GM18508 (cell line): ENCODE results near the gene SUPT20H.

ENCODE experiments used
- ATAC-seq: cut with Tn5 transposase; IDR thresholded peaks from one replicate; pipeline ENCODE4 v1.9.1; 2021; ENCODE audit warnings: moderate number of reproducible peaks; ENCODE audit not compliant: insufficient read depth, unreplicated experiment

The SUPT20H gene

DNA sequence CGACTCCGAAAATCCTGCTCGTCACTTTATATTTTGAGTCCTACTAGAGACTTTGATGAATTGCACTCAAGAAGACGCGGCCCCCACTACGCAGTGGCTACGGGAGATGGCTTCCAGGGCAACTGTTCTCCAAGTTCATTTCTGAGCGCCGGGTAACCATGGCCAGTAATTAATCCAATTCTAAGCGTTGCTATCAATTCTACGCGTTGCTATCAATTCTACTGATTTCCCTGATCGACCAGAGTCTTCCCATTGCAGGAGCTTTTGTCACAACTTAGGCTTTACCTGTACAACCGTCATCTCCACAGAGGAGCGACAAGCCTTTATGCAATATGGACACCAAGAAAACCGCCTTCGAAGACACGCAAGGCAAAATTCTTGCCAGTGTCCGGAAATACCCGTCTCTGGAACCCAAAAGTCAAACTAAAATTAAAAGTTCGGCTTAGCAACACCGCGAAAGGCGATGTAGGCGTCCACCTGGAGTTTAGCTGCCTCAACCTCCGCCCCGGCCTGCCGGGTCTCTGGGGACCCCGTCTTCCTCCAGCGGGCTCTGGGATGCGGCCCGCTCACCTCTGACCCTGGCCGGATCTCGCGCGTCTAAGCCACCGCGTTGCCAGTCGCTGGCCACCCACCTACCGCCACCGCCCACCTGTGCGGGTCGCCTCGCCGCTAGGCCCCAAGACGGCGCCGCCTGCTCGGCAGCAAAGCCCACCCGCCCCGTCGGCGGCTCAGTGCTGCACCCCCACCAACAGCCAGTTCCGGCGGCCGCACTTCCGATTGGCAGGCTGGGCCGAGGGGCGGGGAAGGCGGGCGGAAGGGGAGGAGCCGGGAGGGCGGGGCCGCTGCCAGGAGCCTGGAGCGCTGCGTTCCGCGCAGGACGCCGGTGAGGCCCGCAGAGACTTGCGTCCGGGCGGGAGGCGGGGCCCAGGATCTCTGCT lies at the start of gene SUPT20H:
Gene SUPT20H (minus strand): TSS at position 779 of the 938 bp plus-strand sequence. CDS start 8,198 bp downstream, outside the sequence.
- peak; percentile 77 for ATAC-seq

DNA sequence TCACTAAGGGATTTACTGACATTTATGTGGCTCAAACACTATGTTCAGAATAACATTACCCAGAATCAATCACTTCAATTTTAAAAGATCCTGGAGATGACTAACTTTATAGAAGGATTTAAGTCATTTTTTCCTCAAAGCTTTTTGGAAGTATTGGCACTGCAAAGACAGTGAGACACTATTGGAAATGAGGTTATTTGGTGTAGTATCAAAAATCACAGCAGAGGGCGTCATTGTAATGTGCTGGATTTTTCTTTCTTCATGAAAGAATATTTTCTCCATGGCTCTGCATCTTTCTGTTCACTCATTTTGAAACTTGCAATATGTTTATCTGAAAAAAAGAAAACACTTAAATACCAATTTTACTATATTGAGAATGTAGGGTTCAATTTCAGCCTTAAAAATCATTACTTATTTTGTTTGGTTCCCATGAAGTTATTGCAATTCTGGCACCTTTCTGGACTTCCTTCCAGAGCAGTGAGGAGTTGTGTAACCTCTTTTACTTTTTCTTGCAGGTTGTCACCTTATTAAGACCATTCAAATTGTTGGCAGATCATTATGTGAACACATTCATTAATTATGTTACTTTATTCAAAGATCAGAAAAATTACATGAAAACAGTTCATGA lies 49.7 kb upstream of the SUPT20H start:
- ATAC-seq = no peak

DNA sequence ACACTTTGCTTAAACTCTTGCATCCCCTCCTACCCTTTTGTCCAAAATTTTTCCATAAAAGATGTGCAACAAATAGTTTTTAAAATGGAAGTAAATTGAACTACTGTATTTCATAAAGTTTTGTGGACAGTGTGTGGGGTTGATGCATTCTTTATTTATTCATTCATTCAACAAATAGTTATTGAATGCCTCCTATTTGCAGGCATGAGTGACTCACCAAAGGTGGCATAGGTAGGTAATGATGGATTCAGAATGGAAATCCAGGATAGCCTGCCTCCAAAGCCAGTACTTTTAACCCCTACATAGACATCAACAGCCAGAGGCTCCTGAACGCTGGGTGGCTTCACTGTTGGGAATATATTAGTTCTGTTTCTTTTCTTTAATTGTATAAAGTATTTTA lies 48.4 kb upstream of the SUPT20H start:
- ATAC-seq = no peak

DNA sequence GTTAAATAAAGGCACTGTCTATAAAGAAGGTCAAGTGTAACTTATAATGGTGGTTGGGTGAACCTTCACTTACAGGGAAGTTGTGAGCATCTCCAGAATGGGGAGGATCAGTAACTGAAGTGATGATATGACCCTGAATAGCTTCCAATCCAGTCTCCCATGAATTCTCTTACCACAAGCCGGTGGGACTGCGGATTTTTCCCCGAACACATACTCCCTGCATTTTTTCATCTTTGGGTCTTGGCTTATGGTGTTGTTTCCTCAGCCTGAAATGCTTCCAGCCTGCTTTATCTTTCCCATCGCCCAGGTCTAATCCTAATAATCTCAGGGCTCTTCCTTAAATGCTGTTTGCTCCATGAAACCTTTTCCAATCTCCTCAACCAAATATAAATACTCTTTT lies 48.0 kb upstream of the SUPT20H start:
- no peak for ATAC-seq

DNA sequence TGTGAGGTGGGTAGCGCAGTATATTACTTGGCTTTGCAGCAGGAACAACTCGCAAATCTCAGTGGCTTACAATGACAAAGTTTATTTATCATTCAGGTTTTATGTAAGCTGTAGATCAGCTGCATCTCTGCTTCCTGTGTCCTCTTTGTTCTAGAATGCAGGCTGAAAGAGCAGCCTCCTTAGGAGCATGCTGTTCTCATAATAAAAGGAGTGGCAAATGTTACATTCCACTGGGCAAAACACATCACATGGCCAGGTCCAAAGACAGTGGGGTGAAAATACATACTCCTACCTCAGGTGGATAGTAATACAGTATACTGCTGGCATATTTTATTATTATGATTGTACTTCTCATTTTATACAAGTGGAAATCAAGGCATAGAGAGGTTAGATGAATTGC lies 47.2 kb upstream of the SUPT20H start:
- no peak for ATAC-seq

DNA sequence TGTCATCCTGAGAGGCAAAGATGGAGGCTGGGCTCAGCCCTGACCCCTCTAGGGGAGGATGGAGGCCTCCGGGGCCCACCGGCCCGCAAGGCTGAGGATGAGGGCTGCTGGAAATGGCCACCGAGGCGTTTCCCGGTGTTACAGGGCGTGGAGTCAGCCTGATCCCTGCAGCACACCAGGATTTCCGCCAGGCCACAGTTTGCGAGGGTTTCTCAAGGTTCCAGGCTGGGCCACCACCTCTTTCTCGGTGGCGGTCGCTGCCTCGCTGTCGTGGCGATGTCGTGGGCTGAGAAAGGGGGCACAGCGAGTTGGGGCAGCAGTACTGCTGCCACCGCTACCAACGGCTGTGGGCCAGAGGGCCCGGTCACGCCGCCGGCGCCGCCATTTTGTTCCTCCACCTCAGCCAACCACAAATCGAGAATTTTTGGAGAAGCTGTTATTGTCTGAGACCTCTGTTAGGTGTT lies 45.8 kb upstream of the SUPT20H start, which contains the start of gene CSNK1A1L:
Gene CSNK1A1L (minus strand): TSS at position 414 of the 464 bp plus-strand sequence. CDS start 408 bp downstream, at position 6.
- no peak for ATAC-seq

DNA sequence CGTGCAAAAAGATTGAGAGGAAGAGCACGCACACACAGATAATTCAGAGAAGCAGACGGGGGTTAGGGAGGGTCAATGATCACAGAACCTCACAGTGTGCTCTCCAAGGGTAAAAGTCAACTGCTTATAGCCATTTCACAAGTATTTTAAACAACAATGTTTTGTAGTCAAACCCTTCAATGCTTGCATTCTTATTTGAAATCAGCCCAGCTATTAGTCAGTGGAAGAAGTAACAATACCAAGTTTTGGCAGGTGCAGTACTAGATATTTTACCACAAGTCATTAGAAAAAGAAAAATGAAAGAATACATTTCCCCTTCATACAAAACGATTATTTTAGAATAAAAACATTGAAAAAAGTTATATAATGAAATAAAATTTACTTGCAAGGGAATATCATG lies 43.4 kb upstream of the SUPT20H start:
- ATAC-seq = no peak

DNA sequence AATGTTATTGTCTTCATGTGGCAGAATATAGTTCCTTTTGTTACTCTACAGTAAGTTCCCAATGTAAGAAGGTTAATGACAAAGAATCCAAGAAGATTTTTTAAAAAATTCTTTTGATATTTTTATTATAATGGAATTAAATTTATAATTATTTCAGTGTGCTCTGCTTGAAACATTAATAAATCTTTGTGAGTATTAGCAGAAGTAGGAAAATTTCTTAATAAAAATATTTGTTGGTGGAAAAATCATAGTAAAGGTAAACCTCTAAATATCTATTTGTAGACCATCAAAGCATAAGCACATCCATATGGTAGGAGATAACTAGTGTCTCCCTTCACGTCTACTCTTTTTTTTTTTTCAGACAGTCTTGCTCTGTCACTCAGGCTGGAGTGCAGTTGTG lies 41.7 kb upstream of the SUPT20H start:
- ATAC-seq = no peak

DNA sequence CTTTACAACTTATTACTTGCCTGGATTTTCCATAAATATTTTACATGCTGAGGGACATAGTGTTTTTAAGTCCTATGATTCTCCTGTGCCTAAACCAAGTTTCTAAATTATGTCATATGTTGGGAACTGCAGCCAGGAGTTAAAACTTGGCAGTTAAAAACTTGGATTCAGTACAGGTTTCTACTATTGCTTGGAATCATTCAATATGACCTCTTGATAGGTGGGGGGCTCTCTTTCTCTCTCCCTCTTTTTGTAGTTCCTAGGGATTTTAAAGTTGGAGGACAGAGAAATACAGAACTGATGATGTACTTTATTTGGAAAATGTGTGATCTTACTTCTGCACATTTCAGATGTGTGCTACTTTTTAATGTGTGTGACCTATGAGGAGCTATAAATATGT lies 41.2 kb upstream of the SUPT20H start:
- ATAC-seq = no peak

DNA sequence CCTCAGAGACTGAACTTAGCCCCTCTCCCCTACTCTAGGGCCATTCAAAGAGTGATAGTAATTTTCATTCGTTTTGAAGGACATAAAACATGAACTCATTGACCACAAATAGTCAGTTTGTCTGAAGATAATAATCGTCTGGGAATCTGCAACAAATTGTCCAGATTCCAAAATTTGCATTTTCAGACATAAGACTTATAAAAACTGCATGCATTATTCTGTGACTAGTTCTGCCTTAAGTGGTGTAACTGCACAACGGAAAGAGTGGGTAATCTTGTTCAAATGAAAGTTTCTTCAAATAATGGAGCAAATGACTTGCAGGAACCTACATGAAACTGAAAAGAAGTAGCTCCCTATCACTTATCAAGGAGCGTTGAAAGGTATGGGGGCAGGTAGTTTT lies 37.6 kb upstream of the SUPT20H start:
- no peak for ATAC-seq

DNA sequence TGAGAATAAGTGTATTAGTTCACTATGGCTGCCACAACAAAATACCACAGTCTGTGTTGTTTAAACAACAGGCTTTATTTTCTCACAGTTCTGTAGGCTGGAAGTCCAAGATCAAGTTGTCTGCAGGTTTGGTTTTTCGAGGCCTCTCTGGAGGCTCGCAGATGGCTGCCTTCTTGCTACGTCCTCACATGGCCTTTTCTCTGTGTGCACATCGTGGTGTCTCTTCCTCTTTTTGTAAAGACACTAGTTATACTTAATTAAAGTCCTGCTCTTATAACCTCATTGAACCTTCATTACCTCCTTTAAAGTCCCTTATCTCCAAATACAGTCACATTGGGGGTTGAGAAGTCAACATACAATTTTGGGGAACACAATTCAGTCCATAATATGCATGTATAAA lies 35.4 kb upstream of the SUPT20H start:
- no peak for ATAC-seq

DNA sequence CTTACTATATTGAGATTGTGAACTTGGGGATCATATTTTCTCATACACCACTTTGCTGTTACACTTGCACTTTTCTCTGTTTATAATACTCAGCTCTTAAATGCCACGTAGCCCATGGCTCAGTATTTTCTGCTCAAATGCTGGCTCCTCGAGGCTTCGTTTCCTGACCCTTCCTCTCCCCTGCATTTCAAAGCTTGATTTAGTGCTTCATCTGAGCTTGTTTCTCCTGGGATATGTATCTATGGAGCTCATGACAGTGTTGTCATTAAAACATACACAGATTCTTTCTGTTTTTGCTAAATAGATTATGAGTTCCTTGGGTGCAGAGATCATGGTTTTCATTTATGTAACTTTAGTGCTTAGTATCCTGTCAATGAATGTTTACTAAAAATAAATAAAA lies 34.6 kb upstream of the SUPT20H start:
- no peak for ATAC-seq

DNA sequence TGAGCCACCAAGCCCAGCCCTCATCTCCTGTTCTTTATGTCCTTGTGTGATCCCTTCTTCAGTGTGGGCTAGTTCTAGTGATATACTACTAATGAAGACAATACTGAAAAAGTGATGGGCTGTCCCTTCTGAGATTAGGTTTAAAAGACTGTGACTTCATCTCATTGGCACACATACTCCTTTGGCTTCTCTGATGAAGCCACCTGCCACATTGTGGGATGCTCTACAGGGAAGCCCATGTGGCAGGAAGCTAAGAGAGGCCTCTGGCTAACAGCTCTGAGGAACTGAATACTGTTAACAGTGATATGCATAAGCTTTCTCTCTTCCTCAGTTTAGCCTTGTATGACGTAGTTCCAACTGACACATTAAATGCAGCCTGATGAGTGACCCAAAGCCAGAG lies 32.3 kb upstream of the SUPT20H start:
- ATAC-seq = no peak

DNA sequence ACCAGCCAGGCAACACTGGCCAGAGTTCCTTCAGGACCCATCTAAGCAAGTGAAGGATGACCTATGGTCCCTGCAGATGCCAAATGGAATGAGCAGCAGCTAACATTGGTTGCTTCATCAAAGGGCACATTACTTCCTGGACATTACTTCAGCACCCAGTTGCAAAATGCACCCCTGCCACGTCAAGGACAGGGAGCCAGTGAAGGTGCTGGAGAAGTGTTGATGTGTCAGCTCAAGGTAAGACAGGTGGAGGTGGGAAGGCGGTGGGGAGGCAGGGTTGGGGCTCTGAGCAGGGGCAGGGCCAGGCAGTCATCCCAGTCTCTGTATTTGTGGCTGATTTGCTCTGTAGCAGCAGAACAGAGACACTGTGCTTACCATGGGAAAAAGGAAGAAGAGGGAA lies 31.4 kb upstream of the SUPT20H start:
- no peak for ATAC-seq

DNA sequence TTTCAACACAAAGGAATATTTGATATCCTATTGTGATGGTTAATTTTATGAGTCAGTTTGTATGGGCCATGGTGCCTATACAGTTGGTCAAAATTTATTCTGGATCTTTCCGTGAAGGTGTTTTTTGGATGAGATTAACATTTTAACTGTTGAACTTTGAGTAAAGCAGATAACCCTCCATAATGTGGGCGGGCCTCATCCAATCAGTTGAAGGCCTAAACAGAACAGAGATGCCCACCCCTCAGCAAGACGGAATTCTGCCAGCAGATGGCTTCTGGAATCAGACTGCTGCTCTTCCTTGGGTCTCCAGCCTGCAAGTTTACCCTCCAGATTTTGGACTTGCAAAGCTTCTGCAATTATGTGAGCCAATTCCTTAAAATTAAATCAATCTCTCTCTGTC lies 30.0 kb upstream of the SUPT20H start:
- no peak for ATAC-seq

DNA sequence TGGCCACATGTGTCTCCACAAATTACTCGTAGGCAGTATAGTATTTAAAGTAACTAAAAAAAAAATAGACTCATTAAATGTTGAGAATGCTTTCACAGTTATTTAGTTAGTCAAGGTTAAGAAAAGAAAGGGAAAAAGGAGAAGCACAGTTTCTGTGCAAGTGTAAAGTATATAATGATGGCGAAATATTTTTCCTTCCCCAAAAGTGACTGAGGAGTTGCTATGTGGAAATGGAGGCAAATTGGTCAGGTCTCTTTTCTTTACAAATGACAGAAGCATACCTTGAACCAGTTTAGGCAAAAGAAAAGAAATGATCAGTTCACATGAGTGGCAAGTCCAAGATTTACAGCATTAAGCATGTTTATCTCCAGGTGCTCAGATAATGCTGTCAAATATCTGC lies 28.0 kb upstream of the SUPT20H start:
- ATAC-seq = no peak

DNA sequence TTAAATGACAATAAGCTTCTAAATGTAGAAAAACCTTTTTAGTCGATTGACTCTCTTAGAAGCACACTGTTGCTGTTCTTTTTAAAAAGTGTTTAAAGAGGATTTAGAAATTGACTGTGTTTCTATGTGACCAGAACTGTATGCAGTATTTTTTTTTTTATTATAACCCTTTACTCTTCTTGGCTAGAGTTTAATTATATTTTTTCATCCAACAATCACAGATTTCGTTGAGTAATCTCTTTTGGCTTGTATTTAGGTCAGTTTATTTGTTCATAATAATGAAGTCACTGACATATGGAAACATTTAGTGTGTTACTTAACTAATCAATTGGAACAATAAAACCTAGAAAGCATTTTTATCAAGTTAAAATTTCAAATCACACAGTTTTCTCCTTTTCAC lies 26.1 kb upstream of the SUPT20H start:
- ATAC-seq = no peak

DNA sequence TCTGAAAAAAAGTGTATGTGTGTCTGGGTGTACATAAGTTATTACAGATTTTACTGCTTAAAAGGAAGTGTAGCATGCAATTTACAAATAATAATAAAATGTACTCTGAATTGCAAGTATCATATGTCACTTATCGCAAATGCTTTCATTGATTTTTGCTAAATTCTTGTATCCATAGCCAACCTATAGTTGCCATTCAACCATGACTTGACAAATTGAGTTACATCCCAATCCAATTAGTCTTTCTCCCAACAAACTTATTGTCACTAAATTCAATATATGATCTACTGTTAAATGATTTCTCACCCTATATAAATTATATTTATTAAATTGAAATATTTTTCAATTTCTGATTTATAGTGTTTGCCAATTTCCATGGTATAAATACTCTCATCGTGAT lies 17.3 kb upstream of the SUPT20H start:
- no peak for ATAC-seq

DNA sequence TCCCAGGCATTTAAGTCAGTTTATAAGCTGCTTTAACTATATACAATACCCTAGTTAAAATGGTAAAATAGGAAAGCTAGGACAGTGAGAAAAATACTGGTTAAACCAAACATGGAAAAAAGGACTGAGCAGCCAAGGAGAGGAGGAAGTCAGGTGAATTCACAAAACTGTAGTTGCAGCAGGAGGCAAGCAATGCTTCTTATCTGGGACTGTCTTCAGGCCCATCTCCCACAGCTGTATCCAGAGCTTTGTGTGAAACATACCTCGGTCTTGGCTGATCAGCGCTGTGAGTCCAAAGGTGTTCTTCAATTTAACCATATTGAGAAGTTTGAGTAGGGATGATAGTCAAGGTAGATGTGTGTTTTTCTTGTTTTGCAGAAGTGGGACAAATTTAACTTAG lies 15.7 kb upstream of the SUPT20H start:
- no peak for ATAC-seq

DNA sequence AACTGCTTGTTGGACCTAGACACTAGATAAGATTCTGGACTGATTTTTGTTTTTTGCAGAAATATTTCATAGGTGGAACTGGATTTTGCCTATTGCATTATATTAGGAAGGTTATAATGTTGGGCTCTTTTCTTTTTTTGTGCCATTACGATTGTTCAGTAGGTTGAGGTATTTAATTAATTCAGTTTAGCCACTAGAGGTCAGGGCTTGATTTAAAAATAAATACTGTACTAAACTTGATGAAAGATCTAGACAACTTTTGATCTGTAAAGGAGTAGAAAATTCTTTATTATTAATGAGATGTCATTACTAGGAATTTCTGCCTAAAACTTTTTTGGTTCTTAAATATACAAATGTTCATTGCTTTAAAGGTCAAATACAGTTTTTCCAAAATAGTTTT lies 15.2 kb upstream of the SUPT20H start:
- ATAC-seq = no peak

DNA sequence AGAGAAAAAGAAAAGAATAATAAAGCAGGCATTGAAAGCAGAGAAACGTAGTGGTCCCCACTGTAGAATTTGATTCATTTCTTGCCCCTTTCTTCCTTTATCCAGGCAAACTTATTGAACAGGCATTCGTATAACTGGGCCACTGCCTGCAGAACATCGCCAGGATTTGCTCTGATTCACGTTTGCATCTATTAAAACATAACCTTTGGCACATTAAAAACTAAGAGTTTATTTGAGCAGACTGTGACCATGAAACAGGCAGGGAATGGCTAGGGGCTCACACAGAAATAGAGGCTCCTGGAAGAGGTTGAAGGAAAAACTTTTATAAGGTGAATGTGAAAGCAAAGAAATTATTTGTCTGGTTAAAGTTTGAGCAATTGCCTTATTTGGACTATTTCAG lies 12.5 kb upstream of the SUPT20H start:
- no peak for ATAC-seq

DNA sequence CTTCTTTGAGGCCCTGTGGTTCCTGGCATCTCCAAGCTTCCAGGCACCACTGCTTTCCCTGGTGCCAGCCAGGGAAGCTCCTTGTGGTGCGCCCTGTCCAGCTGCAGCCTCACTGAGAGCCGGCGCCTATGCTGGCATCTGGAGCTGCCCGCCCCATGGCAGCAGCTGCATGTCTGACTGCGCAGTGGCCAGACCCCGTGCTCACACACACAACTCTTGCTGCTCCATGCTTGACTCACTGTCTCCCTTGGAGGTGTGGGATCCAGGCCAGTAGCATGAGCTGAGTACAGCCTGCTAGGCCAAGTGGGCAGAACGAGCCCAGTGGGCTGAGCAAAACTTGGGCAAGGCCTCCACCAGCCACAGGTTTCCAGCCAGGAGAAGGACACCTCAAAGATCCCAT lies 11.5 kb upstream of the SUPT20H start:
- no peak for ATAC-seq
